Activated T-cell treated with anti-CD3 and anti-CD28 coated beads for 24 hours (primary cell): Measurements from ENCODE around the gene TLE6.
"Not testable (repeated sequence)": the region's sequence is repeated elsewhere in the genome, so short reads cannot be mapped to it uniquely, and the experiment has no call there.

ENCODE experiments used
- DNase-seq: peaks from one replicate; pipeline ENCODE4 v3.0.0-alpha.2; 2020; ENCODE audit warnings: low read depth

TLE6 gene

DNA sequence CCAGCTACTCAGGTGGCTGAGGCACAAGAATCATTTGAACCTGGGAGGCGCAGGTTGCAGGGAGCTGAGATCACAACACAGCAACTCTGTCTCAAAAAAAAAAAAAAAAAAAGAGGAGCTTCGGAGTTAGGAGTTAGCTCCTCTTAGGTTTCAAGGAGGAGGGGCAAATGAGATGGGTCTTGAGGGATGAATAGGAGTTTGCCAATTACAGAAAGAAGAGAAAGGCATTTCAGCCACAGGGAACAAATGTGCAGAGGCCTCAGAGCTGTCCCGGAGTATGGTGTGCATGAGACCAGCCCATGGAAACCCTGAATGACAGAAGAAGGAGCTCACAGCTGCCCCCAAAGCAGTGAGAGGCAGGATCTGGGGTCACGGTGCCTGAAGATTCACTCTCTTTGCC lies 27.2 kb downstream of the TLE6 start:
- DNase-seq, result no peak

DNA sequence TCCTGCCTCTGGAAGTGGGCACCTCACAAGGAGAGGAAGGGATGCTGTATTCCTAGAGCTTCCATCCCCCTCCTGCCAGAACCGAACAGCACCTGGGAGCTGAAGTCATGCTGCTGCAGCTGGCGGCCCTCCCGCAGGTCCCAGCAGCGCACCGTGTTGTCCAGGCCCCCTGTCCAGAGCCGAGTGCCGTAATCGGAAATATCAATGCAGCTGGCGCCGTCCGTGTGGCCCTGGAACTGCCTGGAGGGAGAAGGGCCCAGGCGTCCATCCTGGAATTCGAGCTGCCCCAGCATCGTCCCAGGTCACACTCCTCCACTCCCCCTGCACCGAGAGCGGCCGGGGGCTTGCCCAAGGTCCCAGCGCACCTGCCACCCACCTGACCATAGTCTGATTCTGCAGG lies 28.0 kb downstream of the TLE6 start:
- DNase-seq, result no peak

DNA sequence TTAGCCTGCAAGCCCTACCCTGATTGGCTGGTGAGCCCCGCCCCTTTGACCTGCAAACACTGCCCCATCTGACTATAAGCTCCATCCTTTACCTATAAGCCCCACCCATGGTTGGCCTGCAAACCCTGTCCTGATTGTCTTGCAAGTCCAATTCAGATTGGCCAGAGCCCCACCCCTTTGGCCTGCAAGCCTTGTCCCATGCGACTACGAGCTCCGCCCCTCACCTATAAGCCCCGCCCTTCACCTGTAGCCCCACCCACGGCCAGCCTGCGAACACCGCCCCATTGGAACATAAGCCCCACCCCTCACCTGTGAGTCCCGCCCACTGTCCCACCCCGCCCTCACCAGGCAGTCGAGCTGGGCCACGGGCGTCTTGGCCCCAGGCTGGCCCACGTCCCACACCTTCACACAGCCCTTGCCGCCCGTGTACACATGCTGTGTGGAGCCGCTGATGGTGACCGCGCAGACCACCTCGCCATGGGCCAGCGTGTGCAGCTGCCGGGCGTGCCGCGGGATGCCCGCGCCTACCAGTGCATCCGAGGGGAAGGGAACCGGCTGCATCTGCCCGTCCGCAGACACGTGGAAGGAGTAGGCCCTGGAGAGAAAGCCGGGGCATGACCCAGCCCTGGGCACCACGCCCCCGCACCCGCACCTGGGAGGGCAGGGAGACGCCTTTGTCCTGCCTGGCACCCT lies 28.9 kb downstream of the TLE6 start:
- no peak for DNase-seq

DNA sequence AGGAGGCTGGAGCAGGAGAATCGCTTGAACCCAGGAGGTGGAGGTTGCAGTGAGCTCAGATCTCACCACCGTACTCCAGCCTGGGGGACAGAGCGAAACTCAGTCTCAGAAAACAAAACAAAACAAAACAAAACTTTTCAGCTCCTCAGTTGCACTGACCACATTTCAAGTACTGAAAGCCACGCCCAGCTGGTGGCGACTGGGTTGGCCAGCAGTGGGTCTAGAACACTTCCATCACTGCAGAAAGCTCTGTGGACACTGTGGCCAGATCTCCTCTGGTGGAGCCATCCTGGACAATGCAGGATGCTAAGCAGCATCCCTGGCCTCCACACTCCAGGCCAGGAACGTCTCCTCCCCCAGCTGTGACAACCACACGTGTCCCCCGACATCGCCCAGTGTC lies 30.6 kb downstream of the TLE6 start:
- DNase-seq, result no peak

DNA sequence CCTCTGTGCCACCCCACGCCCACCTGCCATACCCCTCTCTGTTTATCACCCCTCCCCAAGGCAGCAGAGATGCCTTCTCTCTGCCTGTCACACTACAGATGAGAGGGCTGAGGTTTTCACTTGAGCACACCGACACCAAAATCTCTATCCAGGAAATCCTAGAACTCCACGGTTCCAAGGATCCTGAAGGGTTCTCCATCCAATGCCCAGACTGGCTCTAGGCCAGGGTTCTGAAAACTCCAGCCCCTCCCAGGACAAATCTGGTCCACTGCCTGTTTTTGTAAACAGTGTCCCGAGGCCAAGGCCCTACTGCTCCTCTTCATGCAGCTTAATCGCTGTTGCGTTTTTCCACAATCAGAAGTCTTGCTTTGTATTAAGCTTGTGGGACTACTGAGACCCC lies 31.6 kb downstream of the TLE6 start:
- DNase-seq, result no peak

DNA sequence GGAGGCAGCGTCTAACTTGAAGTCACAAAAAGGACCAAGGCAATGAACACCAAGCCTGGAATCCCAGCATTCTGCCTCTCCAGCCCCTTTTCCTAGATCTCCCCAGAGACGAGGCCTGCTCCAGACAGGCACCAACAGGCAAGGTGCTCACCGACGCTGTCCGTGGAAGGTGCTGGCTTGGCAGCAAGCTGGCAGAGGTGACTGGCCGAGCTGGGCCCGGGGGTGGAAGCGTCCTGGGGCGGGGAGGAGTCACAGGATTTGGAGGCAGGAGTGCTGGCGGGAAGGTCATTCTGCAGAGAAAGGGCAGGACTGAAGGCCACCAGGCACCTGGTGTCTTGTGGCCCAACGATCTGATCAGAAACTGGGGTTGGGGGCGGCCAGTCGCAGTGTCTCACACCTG lies 33.5 kb downstream of the TLE6 start:
- no peak for DNase-seq

DNA sequence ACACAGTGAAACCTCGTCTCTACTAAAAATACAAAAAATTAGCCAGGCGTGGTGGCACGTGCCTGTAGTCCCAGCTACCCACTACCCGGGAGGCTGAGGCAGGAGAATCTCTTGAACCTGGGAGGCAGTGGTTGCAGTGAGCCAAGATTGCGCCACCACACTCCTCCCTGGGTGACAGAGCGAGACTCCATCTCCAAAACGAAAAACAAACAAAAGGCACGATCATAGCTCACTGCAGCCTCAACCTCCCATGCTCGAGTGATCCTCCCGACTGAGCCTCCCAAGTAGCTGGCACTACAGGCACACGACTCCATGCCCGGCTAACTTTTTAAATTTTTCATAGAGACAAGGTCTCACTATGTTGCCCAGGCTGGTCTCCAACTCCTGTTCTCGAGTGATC lies 34.7 kb downstream of the TLE6 start:
- DNase-seq, result not testable (repeated sequence)

DNA sequence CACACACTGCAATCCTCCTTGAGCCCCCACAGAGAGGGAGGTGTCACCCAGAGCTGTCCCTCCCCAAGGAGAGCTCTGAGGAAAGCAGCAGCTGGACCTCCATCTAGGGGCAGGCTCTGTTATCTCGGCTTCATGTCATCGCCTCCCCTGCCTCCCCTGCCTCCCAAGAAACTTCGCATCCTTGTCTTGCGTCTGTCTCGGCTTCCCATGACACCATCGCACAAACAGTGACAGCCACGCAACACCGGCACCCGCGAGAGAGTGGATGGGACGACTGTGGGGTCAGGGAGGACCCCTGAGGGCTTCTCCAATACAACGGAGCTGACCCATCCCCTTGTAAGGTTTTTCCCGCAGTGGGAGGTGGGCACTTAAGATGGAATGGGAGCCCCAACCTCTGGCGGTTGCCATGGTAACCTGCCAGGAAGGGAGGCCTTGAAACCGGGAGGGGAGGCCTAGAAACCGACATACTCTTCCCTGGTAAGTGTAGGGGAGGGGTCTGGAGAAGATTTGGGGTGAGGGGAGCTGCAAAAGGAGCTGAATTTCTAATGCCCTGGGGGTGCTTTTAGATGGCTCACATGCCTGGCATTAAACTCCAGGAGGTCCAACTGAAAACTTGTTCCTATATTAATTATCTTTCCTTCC lies 35.4 kb downstream of the TLE6 start:
- no peak for DNase-seq

DNA sequence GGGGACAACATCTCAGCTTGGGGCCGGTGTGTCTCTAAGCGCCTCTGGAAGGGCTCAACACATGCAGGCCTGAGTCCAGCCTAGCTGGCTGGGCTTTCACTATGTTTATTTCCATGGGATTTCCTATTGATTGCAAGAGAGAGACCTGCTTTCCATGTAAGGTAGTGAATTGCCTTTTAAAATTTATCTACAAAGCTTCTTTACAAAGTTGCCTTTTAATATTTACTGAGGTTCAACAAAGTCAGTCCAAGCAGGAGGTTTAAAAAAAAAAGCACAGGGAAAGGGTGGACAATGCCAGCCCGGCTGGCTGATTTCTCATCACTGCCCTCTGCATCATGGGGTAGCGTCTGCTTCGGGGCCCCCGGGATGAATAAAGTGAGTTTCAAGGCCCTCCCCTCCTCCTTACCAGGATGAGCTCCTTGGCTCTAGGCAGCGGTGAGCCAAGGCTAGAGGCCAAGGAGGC lies 35.9 kb downstream of the TLE6 start:
- no peak for DNase-seq

DNA sequence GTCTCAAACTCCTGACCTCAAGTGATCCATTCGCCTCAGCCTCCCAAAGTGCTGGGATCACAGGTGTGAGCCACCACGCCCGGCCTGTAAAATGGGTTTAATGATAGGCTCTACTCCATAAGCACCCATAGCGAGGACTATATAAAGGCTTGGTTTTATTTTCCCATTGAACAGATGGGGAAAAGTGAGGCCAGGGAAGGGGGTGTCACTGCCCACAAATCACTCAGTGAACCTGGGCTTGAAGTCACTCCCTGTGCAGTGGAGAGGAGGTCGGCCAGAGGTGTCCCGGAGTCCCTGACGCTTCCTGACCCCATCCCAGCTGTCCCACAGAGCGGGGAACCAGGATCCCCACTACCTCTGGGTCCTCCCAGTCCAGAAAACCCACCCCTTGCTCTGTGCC lies 36.8 kb downstream of the TLE6 start:
- DNase-seq, result no peak

DNA sequence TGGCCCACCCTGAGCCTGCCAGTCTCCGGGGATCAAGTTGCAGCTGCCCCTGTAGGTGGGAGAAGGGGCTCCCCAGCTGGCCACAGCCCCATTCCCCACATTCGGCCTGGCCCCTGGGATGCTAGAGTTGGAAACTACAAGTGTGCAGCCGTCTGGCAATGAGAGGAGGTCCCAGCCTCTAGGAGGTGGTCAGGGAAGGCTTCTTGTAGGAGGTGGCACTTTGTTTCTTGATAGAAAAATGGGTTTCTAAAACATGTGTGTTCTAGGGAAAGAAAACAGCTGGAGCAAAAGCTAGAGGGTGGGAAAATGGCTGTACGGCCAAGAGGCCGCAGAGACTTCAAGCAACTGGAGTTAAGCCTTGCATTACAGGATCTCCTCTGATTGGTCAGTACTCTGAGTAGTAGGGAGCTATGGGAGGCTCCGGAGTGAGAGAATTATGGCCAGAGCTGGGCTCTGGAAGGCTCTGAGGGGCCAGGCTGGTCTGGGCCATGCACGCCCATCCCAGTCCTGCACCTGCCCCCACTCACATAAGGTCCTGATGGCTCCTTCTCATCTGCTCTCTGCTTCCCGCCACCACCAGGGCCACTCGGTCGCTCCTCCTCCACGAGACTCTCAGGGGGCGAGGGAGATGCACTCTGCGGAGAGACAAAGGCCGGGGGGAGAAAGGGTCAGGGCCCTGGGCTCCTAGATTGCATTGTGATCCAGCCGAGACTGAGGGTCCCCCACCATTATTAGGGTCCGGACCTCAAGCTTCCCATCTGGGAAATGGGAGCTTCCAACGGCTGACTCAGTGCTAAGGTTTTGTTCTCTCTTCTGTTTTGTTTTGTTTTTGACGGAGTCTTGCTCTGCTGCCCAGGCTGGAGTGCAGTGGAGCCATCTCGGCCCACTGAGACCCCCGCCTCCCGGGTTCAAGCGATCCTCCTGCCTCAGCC lies 38.0 kb downstream of the TLE6 start:
- no peak for DNase-seq

DNA sequence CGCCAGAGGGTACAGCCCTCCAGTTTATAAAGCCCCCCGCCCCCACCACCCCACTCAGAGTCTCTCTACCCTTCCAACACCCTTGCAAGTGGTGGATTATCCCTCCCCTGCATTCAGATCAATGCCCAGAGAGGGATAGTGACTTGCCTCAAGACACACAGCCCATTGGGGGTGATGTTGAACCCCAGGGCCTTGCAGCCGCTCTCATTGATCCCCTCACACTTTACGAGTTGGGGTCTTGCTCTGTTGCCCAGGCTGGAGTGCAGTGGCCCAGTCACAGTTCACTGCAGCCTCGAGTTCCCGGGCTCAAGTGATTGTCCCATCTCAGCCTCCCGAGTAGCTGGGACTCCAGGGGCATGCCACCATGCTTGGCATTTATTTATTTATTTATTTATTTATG lies 40.6 kb downstream of the TLE6 start:
- no peak for DNase-seq

DNA sequence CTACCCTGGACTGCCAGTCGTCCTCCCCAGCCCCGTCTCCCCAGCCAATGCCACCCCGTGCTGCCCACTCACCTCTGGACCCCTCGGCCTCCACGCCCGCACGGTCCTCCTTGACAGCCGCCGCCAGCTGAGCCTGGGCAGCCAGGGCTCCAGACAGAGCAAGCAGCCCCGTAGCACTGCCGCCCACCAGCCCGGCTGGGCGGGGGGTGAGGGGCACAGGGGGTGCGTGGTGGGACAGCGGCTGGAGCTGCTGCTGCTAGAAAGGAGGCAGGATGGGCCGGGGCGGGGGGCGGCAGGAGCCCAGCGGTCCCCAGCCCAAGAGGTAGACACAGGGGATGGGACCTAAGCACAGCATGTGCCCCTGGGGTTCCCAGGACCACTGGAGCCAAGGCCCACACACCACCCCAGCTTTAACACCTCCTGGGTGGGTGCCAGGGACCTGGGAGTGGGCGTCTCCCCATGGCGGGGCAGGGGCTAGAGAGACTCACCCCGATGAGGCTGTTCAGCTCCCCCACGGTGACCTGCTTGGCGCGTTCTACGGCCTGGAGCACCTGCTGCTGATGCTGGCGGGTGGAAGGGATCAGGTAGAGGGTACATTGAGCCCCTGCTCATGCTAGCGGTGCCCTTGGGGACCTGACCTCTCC lies 42.0 kb downstream of the TLE6 start:
- no peak for DNase-seq

DNA sequence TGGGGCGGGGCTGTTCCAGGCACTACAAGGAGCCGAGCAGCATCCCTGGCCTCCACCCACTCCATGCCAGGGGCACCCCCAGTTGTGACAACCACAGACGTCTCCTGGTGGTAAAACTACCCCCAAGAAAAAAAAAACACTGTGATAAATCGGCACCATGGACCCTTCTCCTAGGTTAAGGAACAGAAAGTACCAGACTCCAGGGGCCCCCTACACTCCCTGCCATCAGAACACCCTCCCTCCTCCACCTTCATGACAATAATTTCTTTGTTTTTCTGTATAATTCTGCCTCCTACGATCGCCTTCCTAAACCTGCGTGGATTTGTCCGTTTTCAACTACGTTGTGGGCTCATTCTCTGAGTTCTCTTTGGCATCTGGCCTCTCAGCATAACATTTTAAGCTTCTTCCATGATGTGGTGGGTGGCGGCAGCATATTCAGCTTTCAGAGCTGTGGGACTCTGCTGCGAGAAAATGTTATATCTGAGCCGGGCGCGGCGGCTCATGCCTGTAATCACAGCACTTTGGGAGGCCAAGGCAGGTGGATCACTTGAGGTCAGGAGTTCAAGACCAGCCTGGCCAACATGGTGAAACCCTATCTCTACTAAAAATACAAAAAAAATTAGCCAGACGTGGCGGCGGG lies 43.1 kb downstream of the TLE6 start:
- DNase-seq, result no peak

DNA sequence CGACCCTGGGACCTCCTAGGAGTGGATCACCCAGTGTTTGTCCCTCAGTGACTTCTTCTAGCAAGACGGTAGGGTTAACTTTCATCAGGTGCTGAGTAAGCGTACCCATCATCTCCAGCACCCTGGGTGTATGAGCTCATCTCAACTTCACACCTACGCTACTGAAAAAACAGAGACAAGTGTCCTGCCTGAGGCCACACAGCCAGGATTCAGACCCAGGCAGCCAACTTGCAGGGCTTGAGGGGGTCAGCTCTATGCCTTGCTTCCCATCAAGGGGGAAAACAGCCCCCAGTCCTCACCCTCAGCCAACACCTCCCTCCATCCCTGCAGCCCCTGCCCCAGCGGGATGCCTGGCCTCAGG lies 47.1 kb downstream of the TLE6 start:
- no peak for DNase-seq

DNA sequence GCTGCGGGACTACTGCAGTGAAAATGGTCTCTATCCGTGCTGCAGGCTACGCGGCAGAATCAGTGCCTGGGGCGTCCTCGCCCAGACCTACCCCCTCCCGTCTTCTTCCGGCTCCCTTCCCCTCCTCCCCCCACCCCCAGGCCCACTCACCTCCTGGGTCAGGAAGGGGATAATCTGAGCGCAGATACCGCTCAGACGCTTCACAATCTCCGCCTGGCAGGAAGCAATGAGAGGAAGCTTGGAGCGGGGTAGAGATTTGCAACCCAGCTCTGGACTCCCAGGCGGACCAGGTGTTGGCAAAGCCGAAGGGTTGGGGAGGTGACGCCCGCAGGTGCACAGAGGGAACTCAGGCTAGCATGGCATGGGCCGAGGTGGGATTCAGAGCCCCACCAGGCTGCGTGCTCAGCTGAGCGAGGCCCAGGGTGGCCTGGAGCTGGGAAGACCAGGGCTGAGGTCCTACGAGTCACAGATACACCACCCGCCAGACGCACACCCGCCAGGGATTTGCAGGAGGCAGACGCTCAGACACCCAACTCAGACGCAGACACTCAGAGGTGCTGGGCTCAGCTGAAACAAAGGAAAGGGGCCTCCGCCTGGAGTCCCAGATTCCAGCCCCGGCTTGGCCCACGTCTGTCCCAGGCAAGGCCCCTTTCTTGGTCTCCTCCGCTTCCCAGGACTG lies 47.6 kb downstream of the TLE6 start:
- no peak for DNase-seq

DNA sequence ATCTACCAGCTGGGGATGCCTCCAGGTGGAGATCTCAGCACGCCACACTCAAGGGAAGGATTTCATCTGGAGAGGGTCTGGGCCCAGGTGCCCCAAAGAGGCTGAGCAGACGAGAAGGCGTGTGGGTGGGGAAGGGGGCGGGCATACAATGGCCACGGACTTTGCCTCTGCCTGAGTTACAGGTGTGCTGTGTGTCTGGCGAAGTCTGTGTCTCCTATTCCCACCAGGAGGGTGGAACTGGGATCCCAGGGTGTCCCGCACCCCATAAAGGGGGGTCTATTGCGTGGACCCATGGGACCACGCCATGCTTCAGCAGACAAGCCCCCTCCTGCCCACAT lies 48.2 kb downstream of the TLE6 start:
- DNase-seq, result no peak

DNA sequence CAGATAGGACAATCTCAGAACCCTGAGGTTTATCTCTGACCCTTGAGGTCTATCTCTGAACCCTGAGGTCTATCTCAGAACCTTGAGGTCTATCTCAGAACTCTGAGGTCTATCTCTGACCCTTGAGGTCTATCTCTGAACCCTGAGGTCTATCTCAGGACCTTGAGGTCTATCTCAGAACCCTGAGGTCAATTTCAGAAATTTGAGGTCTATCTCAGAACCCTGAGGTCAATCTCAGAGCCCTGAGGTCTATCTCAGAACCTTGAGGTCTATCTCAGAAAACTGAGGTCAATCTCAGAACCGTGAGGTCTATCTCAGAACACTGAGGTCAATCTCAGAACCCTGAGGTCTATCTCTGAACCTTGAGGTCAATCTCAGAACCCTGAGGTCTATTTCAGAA lies 49.4 kb downstream of the TLE6 start:
- DNase-seq, result no peak

DNA sequence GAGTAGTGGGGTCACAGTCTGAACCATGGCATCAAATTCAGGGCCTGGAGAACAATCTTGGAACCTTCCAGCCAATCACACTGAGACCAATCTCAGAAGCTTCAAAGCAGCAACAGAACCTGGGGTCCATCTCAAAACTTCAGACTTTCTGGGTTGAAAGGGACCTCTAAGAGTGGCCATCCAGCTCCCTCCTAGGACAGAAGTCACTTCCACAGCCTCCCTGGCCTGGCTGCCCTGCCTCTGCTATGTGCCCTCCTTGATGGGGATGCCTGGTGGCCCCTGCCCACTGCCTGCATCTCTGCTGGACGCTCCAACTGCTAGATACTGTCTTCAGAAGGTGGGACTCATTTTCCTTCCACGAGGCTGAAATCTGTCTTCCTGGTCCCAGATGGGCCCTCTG lies 49.9 kb downstream of the TLE6 start:
- no peak for DNase-seq

DNA sequence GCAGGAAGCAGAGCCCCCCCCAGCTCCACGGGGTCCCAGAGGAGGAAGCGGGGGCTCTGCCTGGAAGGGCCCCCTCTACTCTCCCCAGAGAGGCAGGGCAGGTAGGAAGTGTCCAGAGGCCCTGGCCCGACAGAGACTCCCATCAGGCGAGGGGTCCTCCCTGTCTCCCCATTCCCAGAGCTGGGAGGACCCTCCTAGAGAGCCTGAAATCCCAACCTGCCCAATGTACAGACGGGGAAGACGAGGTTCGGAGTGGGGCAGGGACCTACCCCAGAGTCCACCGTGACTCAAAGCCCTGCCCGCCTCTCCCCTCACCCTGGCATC lies 50.6 kb downstream of the TLE6 start:
- no peak for DNase-seq

DNA sequence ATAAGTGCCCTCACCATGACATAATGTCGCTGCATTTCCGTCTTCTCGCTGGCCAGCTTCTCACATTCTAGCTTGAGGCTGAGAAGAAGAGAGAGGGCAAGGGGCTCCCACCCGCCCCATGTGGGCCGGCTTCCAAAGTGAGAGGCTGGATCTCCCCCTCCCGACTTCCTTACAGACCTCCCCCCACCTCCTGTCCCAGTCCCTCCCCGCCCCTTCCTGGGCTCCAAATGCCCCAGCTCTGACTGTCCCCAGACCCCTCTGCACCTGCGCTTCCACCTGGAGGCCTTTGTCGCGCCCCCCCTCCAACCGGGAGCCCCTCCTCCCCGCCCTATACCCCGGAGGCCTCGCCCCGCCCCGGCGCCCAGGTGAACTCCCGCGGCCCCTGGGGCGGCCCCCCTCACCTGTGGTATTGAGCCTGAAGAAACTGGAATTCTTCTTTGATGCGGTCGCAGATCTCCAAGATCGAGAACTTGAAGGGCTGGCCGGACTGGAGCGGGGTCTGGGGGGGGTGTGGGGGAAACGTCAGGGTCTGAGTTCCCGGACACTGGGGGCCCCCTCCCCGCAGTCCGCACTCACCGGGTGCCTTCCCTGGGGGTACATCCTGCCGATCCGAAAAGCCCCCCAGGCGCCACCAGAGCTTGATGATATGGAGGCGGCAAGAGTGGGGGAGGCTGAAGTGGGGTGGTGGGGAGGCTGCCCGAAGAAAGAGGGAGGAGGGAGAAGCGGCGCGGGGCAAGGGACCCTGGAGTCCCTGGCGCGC lies 51.1 kb downstream of the TLE6 start:
- DNase-seq, result no peak
